H1 (cell line): Measurements from ENCODE around the gene RADIL. TPM values are rescaled to one million over a fixed set of nuclear protein-coding genes. Genes with fewer than 3 reads are reported as not detected.

ENCODE experiments used
- CTCF ChIA-PET: fragments of 300-600 bp; sonication (Branson Sonifier 250); formaldehyde crosslinking; loops from one replicate; lab custom pipeline; 2021; ENCODE audit not compliant: partially characterized antibody; lab: Charles Lee
- POLR2A ChIA-PET: fragments of 300-600 bp; sonication (Branson Sonifier 250); formaldehyde crosslinking; loops from one replicate; lab custom pipeline; 2021; ENCODE audit warnings: inconsistent platforms; ENCODE audit not compliant: partially characterized antibody; lab: Charles Lee
- DNase-seq, 2 experiments: peaks; one replicate each; pipeline versions ENCODE4 v3.0.0 to v3.0.0-alpha.2; 2010 to 2022; ENCODE audit warnings: low spot score in 2 of 2, low read depth in 1 of 2, mixed read lengths in 1 of 2
- FAIRE-seq: peaks from 2 replicates; lab custom pipeline; 2011; peaks lifted over from hg19 to GRCh38; lab: Jason Lieb, UNC
- H2AFZ ChIP-seq: 2 replicates; pipeline ENCODE4 v1.8.1; 2012; ENCODE audit warnings: low read length, inconsistent platforms
- H2AK5ac ChIP-seq: 2 replicates; pipeline ENCODE4 v1.6.1; 2013; ENCODE audit warnings: low read depth, low read length
- H2BK120ac ChIP-seq: replicated peaks from 2 replicates; pipeline ENCODE3; 2013; ENCODE audit warnings: low read depth, low read length, inconsistent platforms
- H2BK12ac ChIP-seq: 2 replicates; pipeline ENCODE4 v1.6.1; 2013; ENCODE audit warnings: low read depth, low read length
- H2BK15ac ChIP-seq: 2 replicates; pipeline ENCODE4 v1.6.1; 2013; ENCODE audit warnings: low read length
- H2BK20ac ChIP-seq: 2 replicates; pipeline ENCODE4 v1.6.1; 2013; ENCODE audit warnings: low read length
- H2BK5ac ChIP-seq: 2 replicates; pipeline ENCODE4 v1.6.1; 2013; ENCODE audit warnings: low read depth, low read length
- H3K14ac ChIP-seq: 2 replicates; pipeline ENCODE4 v1.6.1; 2013; ENCODE audit warnings: inconsistent platforms; ENCODE audit not compliant: insufficient read length
- H3K18ac ChIP-seq: 2 replicates; pipeline ENCODE4 v1.6.1; 2013; ENCODE audit warnings: low read length; ENCODE audit errors: extremely low read depth
- H3K23ac ChIP-seq: 2 replicates; pipeline ENCODE4 v1.6.1; 2013; ENCODE audit warnings: inconsistent platforms; ENCODE audit not compliant: insufficient read length
- H3K23me2 ChIP-seq: 2 replicates; pipeline ENCODE4 v1.6.1; 2013; ENCODE audit warnings: low read depth, low read length
- H3K27ac ChIP-seq: 2 replicates; pipeline ENCODE4 v1.6.1; 2011; ENCODE audit warnings: low read depth, low read length, inconsistent platforms
- H3K27me3 ChIP-seq, 4 experiments: replicated peaks in 1 of 4; 1 replicate in 1 of 4; 2 replicates in 3 of 4; pipeline versions ENCODE4 v1.6.1 to v1.8.1; 2011 to 2013; ENCODE audit warnings: low read length in 3 of 4, mild to moderate bottlenecking in 3 of 4, inconsistent platforms in 2 of 4, mixed read lengths in 2 of 4, moderate library complexity in 1 of 4; ENCODE audit not compliant: control insufficient read depth in 3 of 4, insufficient read depth in 3 of 4; ENCODE audit errors: extremely low read depth in 1 of 4
- H3K36me3 ChIP-seq, 4 experiments: 2 replicates each; pipeline versions ENCODE4 v1.6.1 to v1.8.1; 2011 to 2013; ENCODE audit warnings: mild to moderate bottlenecking in 4 of 4, low read length in 3 of 4, moderate library complexity in 2 of 4, control low read depth in 1 of 4, inconsistent platforms in 1 of 4; ENCODE audit not compliant: insufficient read depth in 4 of 4, control insufficient read depth in 2 of 4
- H3K4ac ChIP-seq: replicated peaks from 2 replicates; pipeline ENCODE3; 2013; ENCODE audit warnings: low read length, low read depth, mixed read lengths, inconsistent platforms; ENCODE audit not compliant: insufficient read length
- H3K4me1 ChIP-seq, 4 experiments: replicated peaks in 1 of 4; 1 replicate in 1 of 4; 2 replicates in 3 of 4; pipeline versions ENCODE4 v1.6.1 to v1.8.1; 2011 to 2013; ENCODE audit warnings: low read length in 3 of 4, inconsistent platforms in 2 of 4, mixed read lengths in 1 of 4; ENCODE audit not compliant: insufficient read depth in 4 of 4, control insufficient read depth in 3 of 4
- H3K4me2 ChIP-seq, 2 experiments: 2 replicates each; pipeline versions ENCODE4 v1.6.1 to v1.8.1; 2011 to 2013; ENCODE audit warnings: low read depth in 2 of 2, low read length in 2 of 2, control low read depth in 1 of 2, inconsistent platforms in 1 of 2, mild to moderate bottlenecking in 1 of 2; ENCODE audit not compliant: insufficient read depth in 1 of 2
- H3K4me3 ChIP-seq, 4 experiments: fragments of 200-600, 300-600 bp in 1 of 4; sonication (generic), shearing (Covaris generic), sonication (Bioruptor Twin) in 1 of 4; 2 replicates each; pipeline versions ENCODE4 v1.5.1 to v1.8.1; 2011 to 2016; ENCODE audit warnings: low read length in 4 of 4, low read depth in 3 of 4, control low read depth in 2 of 4, inconsistent platforms in 2 of 4, mild to moderate bottlenecking in 2 of 4, mixed read lengths in 1 of 4, moderate library complexity in 1 of 4; ENCODE audit not compliant: insufficient read depth in 2 of 4; ENCODE audit errors: extremely low read depth in 1 of 4
- H3K56ac ChIP-seq: replicated peaks from 2 replicates; pipeline ENCODE3; 2013; ENCODE audit warnings: low read depth, mild to moderate bottlenecking, mixed read lengths, low read length, inconsistent platforms; ENCODE audit not compliant: insufficient read length
- H3K79me1 ChIP-seq: 2 replicates; pipeline ENCODE4 v1.6.1; 2013; ENCODE audit warnings: low read depth, low read length, control low read depth
- H3K79me2 ChIP-seq, 2 experiments: 2 replicates each; pipeline versions ENCODE4 v1.6.1 to v1.8.1; 2012 to 2013; ENCODE audit warnings: low read length in 2 of 2, mild to moderate bottlenecking in 2 of 2, inconsistent platforms in 1 of 2; ENCODE audit not compliant: insufficient read depth in 2 of 2, control insufficient read depth in 1 of 2
- H3K9ac ChIP-seq, 4 experiments: replicated peaks in 1 of 4; 1 replicate in 1 of 4; 2 replicates in 3 of 4; pipeline versions ENCODE4 v1.6.1 to v1.8.1; 2011 to 2013; ENCODE audit warnings: low read depth in 3 of 4, low read length in 3 of 4, control low read depth in 2 of 4, mild to moderate bottlenecking in 2 of 4, moderate library complexity in 2 of 4, inconsistent platforms in 1 of 4; ENCODE audit errors: extremely low read depth in 1 of 4
- H3K9me3 ChIP-seq, 2 experiments: 2 replicates each; pipeline versions ENCODE4 v1.6.1 to v1.8.1; 2012 to 2013; ENCODE audit warnings: mild to moderate bottlenecking in 2 of 2, moderate library complexity in 2 of 2, control low read depth in 1 of 2, inconsistent platforms in 1 of 2, low read depth in 1 of 2, low read length in 1 of 2, mixed read lengths in 1 of 2; ENCODE audit not compliant: insufficient read depth in 2 of 2
- H4K20me1 ChIP-seq, 2 experiments: replicated peaks in 1 of 2; 2 replicates each; pipeline versions ENCODE3 to v1.8.1; 2011 to 2013; ENCODE audit warnings: inconsistent platforms in 2 of 2, low read length in 2 of 2, mild to moderate bottlenecking in 1 of 2; ENCODE audit not compliant: insufficient read depth in 2 of 2, control insufficient read depth in 1 of 2
- H4K5ac ChIP-seq: 2 replicates; pipeline ENCODE4 v1.6.1; 2013; ENCODE audit warnings: low read length, low read depth, mixed read lengths, inconsistent platforms; ENCODE audit not compliant: insufficient read length
- H4K8ac ChIP-seq: 2 replicates; pipeline ENCODE4 v1.8.0; 2013; ENCODE audit warnings: mild to moderate bottlenecking, moderate library complexity, low read length, inconsistent platforms; ENCODE audit not compliant: insufficient read depth; ENCODE audit errors: extremely low read depth
- H4K91ac ChIP-seq: replicated peaks from 2 replicates; pipeline ENCODE3; 2013; ENCODE audit warnings: low read length, mixed read lengths, inconsistent platforms; ENCODE audit not compliant: insufficient read length
- BRCA1 ChIP-seq: IDR thresholded peaks from 2 replicates; pipeline ENCODE4 v1.6.1; 2012; ENCODE audit warnings: low read depth, low read length, improper control_type of control experiment
- CEBPB ChIP-seq: IDR thresholded peaks from 2 replicates; pipeline ENCODE4 v1.6.1; 2012; ENCODE audit warnings: low read depth, low read length
- CREB1 ChIP-seq: IDR thresholded peaks from 2 replicates; pipeline ENCODE4 v1.6.1; 2012; ENCODE audit warnings: inconsistent platforms
- CTCF ChIP-seq, 3 experiments: IDR thresholded peaks; 1 replicate in 2 of 3; 2 replicates in 1 of 3; pipeline versions ENCODE4 v1.5.1 to v1.6.1; 2011; ENCODE audit warnings: low read length in 3 of 3, mild to moderate bottlenecking in 3 of 3, inconsistent platforms in 2 of 3, low read depth in 1 of 3, moderate library complexity in 1 of 3; ENCODE audit not compliant: insufficient read depth in 1 of 3; ENCODE audit errors: control extremely low read depth in 1 of 3
- HDAC6 ChIP-seq: IDR thresholded peaks from one replicate; pipeline ENCODE4 v1.7.1; 2012; ENCODE audit warnings: low read depth, mild to moderate bottlenecking, inconsistent platforms, low read length, moderate library complexity
- KDM5A ChIP-seq: fragments of 200-600 bp; IDR thresholded peaks from 2 replicates; pipeline ENCODE4 v1.7.1; 2012; ENCODE audit warnings: mild to moderate bottlenecking, low read length, inconsistent platforms, mixed read lengths
- NANOG ChIP-seq: IDR thresholded peaks from 2 replicates; pipeline ENCODE4 v1.6.1; 2011; ENCODE audit warnings: low read length, low read depth, mild to moderate bottlenecking, inconsistent platforms; ENCODE audit not compliant: insufficient read depth, poor library complexity, severe bottlenecking
- POLR2A ChIP-seq, 2 experiments: IDR thresholded peaks; 1 replicate in 1 of 2; 2 replicates in 1 of 2; pipeline ENCODE4 v1.6.1; 2011; ENCODE audit warnings: low read depth in 2 of 2, low read length in 2 of 2, mild to moderate bottlenecking in 2 of 2; ENCODE audit errors: control extremely low read depth in 1 of 2
- RXRA ChIP-seq: IDR thresholded peaks from 2 replicates; pipeline ENCODE4 v1.6.1; 2011; ENCODE audit warnings: low read depth, mild to moderate bottlenecking, low read length, moderate library complexity; ENCODE audit not compliant: insufficient read depth
- SAP30 ChIP-seq: fragments of 300-600 bp; sonication (generic); IDR thresholded peaks from 2 replicates; pipeline ENCODE4 v1.7.1; 2012; ENCODE audit warnings: low read length, moderate library complexity, mild to moderate bottlenecking, inconsistent platforms; ENCODE audit not compliant: insufficient read depth, insufficient replicate concordance
- SRF ChIP-seq: IDR thresholded peaks from 2 replicates; pipeline ENCODE4 v1.6.1; 2011; ENCODE audit warnings: mild to moderate bottlenecking, low read depth, low read length, moderate library complexity
- YY1 ChIP-seq: IDR thresholded peaks from 2 replicates; pipeline ENCODE4 v1.6.1; 2011; ENCODE audit warnings: low read depth, mild to moderate bottlenecking, low read length
- ZNF274 ChIP-seq: IDR thresholded peaks from 2 replicates; pipeline ENCODE4 v1.7.0; 2012; ENCODE audit warnings: low read length, borderline replicate concordance; ENCODE audit errors: extremely low read depth
- WGBS, 2 experiments: shearing (Covaris generic) in 1 of 2; methylation state at CpG; one replicate each; pipeline versions ENCODE4 v1.1.6 to v1.1.7; 2013 to 2015; ENCODE audit warnings: low lambda C conversion rate in 2 of 2, mixed read lengths in 2 of 2, inconsistent platforms in 1 of 2, low coverage in 1 of 2, missing lambda C conversion rate in 1 of 2; ENCODE audit not compliant: insufficient replicate concordance in 2 of 2, insufficient coverage in 1 of 2, insufficient read length in 1 of 2; ENCODE audit errors: extremely low coverage in 1 of 2, missing lambda C conversion rate in 1 of 2; 5-methylcytosine and 5-hydroxymethylcytosine counted together
- polyA plus RNA-seq, 7 experiments: library from polyadenylated mRNA; depleted of rRNA in 3 of 7; stranded (reverse) in 5 of 7; unstranded in 2 of 7; fragments of >200 nt in 5 of 7; fragments of 200-250 nt in 2 of 7; gene quantifications; 1 replicate in 5 of 7; 2 replicates in 1 of 7; 4 replicates in 1 of 7; pipeline versions ENCODE4 v1.2.1 to v1.2.3, GENCODE V29; 2011 to 2013; ENCODE audit warnings: missing spikeins in 2 of 7, mixed read lengths in 2 of 7
- total RNA-seq: library from RNA; stranded (reverse); fragmentation: NEBNext Ultra II Directional; extraction: Animal tissue kit (Norgen Biotek cat#: 25700); gene quantifications from 2 replicates; pipeline ENCODE4 v1.2.1, GENCODE V29; 2021

Gene RADIL
- total and polyA plus RNA-seq, 2 of the 8 experiments (the other 6 are each of a cell fraction or from before 2014, with no cell fraction given) = 5.0 to 5.4 TPM

- no peaks in the 10 kb centered on the region for H3K79me2 ChIP-seq
- H2AK5ac ChIP-seq = no peak overlapping the region
- no peaks in the 10 kb centered on the region for H3K4me1 ChIP-seq
- H3K14ac ChIP-seq = no peak overlapping the region
- H3K18ac ChIP-seq = no peak overlapping the region
- H2AFZ ChIP-seq = no peak overlapping the region
- H4K5ac ChIP-seq = no peak overlapping the region
- WGBS, 2 experiments = 84% methylated on average over 10 of the region's 14 CpGs; no CpG with 5 or more reads in 1 of the 2 experiments
- peak overlapping the region; percentile 71; the same call in 1 of the 2 replicates for H4K8ac ChIP-seq
- no peaks in the 10 kb centered on the region for H3K27me3 ChIP-seq
- H3K79me1 ChIP-seq = no peaks in the 10 kb centered on the region
- H2BK5ac ChIP-seq = no peak overlapping the region
- no peak overlapping the region for H3K4me2 ChIP-seq
- H3K23me2 ChIP-seq = no peaks in the 10 kb centered on the region
- no peak overlapping the region for H4K91ac ChIP-seq
- H3K9me3 ChIP-seq = no peaks in the 10 kb centered on the region
- no peak overlapping the region for H2BK20ac ChIP-seq
- H3K36me3 ChIP-seq = no peaks in the 10 kb centered on the region
- DNase-seq = no peak
- ChIA-PET POLR2A (interaction anchor here (0.6 kb wide), 1 partner anchor 163 kb away, joined by 3 read pairs; no protein-coding TSS in a partner anchor), CTCF (interaction anchor here (0.7 to 4.8 kb wide), 12 partner anchors 8 to 274 kb away, joined by 3 to 59 read pairs (median 3); no protein-coding TSS in a partner anchor)
- H3K23ac ChIP-seq = no peak overlapping the region
- no peak overlapping the region for H3K9ac ChIP-seq
- no peak overlapping the region for H3K27ac ChIP-seq
- H3K56ac ChIP-seq = no peak overlapping the region
- no peaks in the 10 kb centered on the region for H4K20me1 ChIP-seq
- H3K4me3 ChIP-seq = no peak overlapping the region
- no peak overlapping the region for H2BK120ac ChIP-seq
- no peak overlapping the region for H2BK15ac ChIP-seq
- FAIRE-seq = no peak
- no peak overlapping the region for H2BK12ac ChIP-seq
- H3K4ac ChIP-seq = no peak overlapping the region
- TF ChIP-seq NANOG (no peak), SAP30 (no peak), SRF (no peak), BRCA1 (no peak), CTCF (IDR thresholded peaks at IDR 0.05; ENCODE audit: control extremely low read depth in 1 of 3, insufficient read depth in 1 of 3, low read depth in 1 of 3, low read length in 3 of 3) (no peak), POLR2A (IDR thresholded peaks at IDR 0.05; ENCODE audit: control extremely low read depth in 1 of 2, low read depth in 2 of 2, low read length in 2 of 2) (no peak), KDM5A (no peak), CREB1 (no peak), CEBPB (no peak), HDAC6 (no peak), ZNF274 (no peak), RXRA (no peak), YY1 (no peak)
These were observed 68.4 kb downstream of the RADIL start for GRCh38 chr7:4815121-4815520.
